ENCODE measurements around the gene PRAMEF27.
"Not testable (repeated sequence)": the region's sequence is repeated elsewhere in the genome, so short reads cannot be mapped to it uniquely, and the experiment has no call there.

GRCh38 chr1:13005732-13006131, 50.6 kb downstream of the PRAMEF27 start:
- not testable (repeated sequence) for TF ChIP-seq CTCF, POLR2A, EP300 (IDR thresholded peaks at IDR 0.05)
